ENCODE results near the gene HCRT. TPM values are rescaled to one million over a fixed set of nuclear protein-coding genes. Genes with fewer than 3 reads are reported as not detected.

Gene HCRT
- total RNA-seq, 4 donors from 2014 or later = not detected

DNA sequence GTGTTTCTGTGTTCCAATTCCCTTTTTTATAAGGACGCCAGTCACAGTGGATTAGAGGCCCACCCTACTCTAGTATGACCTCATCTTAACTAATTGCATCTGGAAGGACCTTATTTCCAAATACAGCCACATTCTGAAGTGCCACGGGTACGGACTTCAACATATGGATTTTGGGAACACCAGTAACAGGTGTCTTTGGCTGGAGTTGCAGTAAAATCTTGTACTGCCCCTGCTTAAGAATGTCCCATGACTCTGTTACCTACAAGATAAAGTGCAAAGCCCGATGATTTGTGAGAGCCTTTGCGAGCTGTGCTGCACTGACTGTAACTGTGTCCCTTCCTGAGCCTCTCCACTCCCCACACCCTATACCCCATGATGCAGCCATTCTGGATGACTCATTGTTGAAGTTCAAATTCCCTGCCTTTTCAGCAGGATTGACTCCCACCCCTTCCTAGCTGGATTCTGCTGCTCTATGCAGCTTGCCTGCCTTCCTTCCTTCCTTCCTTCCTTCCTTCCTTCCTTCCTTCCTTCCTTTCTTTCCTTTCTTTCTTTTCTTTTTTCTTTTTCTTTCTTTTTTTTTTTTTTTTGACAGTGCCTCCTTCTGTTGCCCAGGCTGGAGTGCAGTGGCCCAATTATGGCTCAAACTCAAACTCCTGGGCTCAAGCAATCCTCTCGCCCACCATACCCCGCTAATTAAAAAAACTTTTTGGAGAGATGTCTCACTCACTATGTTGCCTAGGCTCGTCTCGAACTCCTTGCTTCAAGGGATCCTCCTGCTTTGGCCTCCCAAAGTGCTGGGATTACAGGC, 2.1 kb downstream of the HCRT start:
- Histone ChIP-seq H3K9me3 (no peaks in the 10 kb centered on the region), H3K4me3 (peak overlapping the region; percentile 25 to 59 (median 41)), H3K36me3 (no peaks in the 10 kb centered on the region), H3K27ac (peak overlapping the region; percentile 81 to 86 (median 84)), H3K4me1 (peaks cover 12 to 36% (median 30%) of the 10 kb centered on the region in 4 donors), H3K27me3 (peaks cover 34% of the 10 kb centered on the region)
- in situ Hi-C loops (cut with MboI; ENCODE audit: low pct_ligation_motif_present in 1 of 4, low pct_unique_long_range_greater_than_20kb in 1 of 4, low sequenced_read_pairs in 3 of 4) = no loop called here
- intact Hi-C loops (cut with DNase I; ENCODE audit: low total_unique reads) = no loop called here
- WGBS, 2 donors (ENCODE audit: low coverage in 1 of 2) = 66 to 68% methylated on average over 2 to 9 of the region's 9 CpGs
- TF ChIP-seq POLR2A (IDR thresholded peaks at IDR 0.05) (no peak), POLR2AphosphoS5 (IDR thresholded peaks at IDR 0.05) (no peak), EP300 (IDR thresholded peaks at IDR 0.05; ENCODE audit: low read depth) (no peak)
- TF ChIP-seq, protein P1, sequence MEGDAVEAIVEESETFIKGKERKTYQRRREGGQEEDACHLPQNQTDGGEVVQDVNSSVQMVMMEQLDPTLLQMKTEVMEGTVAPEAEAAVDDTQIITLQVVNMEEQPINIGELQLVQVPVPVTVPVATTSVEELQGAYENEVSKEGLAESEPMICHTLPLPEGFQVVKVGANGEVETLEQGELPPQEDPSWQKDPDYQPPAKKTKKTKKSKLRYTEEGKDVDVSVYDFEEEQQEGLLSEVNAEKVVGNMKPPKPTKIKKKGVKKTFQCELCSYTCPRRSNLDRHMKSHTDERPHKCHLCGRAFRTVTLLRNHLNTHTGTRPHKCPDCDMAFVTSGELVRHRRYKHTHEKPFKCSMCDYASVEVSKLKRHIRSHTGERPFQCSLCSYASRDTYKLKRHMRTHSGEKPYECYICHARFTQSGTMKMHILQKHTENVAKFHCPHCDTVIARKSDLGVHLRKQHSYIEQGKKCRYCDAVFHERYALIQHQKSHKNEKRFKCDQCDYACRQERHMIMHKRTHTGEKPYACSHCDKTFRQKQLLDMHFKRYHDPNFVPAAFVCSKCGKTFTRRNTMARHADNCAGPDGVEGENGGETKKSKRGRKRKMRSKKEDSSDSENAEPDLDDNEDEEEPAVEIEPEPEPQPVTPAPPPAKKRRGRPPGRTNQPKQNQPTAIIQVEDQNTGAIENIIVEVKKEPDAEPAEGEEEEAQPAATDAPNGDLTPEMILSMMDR (IDR thresholded peaks at IDR 0.05) = no peak
- no peak for DNase-seq

DNA sequence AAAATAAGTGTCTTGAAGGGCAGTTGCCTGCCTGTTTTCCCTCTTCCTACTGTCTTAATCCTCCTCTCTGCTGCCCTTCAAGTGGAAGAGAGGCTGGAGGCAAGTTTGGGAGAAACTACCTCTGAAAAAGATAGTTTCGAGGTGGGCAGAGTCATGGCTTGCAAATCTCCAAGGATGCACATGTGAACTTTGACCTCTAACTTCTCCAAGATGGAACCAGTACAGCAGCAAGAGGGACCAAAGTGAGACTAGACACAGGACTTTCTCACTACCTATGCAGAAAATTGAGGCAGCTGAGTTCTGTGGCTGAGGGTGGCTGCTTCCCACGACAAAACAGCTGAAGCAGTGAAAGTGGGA, 3.4 kb downstream of the HCRT start:
- DNase-seq = no peak
- no peak overlapping the region for H3K4me3 ChIP-seq
- TF ChIP-seq EP300 (IDR thresholded peaks at IDR 0.05; ENCODE audit: low read depth) = no peak
- TF ChIP-seq, protein P1 (IDR thresholded peaks at IDR 0.05) = no peak
- no peaks in the 10 kb centered on the region for H3K9me3 ChIP-seq
- in situ Hi-C loops (cut with MboI; ENCODE audit: low pct_ligation_motif_present in 1 of 4, low pct_unique_long_range_greater_than_20kb in 1 of 4, low sequenced_read_pairs in 3 of 4) (no loop called here), intact Hi-C loops (cut with DNase I; ENCODE audit: low total_unique reads) (no loop called here)
- no peaks in the 10 kb centered on the region for H3K36me3 ChIP-seq
- H3K27ac ChIP-seq = no peak overlapping the region
- 82 to 83% methylated on average over 1 to 2 of the region's 2 CpGs for WGBS, 2 donors (ENCODE audit: low coverage in 1 of 2)
- H3K4me1 ChIP-seq = peaks cover 12 to 36% (median 30%) of the 10 kb centered on the region in 4 donors
- H3K27me3 ChIP-seq = peaks cover 34% of the 10 kb centered on the region

DNA sequence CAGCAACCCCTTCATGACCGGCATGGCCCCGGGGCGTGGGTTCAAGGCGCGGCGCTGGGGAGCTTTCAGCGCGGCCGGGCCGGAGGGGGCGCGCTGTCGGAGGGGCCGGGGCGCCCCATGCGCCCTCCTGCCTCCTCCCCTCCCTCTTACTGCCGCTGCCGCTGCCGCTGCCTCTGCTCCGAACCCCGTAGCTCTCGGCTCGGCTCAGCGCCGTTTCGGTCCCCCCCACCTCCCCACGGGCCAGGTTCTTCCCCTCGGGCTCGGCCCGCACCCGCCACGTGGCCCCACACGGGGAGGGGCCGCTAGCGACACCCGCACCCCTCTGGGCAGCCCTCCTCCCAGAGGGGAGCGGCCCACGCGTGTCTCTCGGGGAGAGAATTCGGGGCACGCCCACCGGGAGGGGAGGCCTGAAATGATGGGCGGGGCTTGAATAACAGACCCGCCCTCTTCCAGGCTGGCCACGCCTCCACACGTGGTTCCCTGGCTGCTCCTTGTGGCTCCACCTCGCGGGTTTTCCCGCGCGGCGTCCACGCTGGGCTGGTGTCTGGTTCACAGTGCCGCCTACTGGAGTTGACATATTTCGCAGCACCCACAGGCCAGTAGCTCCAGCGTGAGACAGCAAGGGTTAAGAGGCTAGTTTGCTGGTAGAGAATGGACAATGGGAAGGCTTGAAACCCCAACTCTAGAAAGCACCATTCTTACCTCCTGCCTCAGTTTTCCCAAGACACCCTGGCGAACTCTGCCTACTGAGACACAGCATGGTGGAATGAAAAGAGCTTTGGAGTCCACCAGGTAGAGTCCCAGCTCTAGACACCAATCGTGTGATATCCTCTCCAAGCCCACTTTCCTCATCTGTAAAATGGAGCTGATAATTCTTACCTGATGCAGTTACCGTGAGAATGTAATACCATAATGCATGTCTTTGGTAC, 4.1 kb downstream of the HCRT start, which contains the start of gene KCNH4:
Gene KCNH4 (minus strand): TSS at position 221 of the 929 bp plus-strand sequence. CDS start 197 bp downstream, at position 24.
- DNase-seq = peak; percentile 79
- intact Hi-C loops (cut with DNase I; ENCODE audit: low total_unique reads) = no loop called here
- Histone ChIP-seq H3K4me1 (peaks cover 12 to 36% (median 30%) of the 10 kb centered on the region in 4 donors), H3K27me3 (peaks cover 34% of the 10 kb centered on the region), H3K36me3 (no peaks in the 10 kb centered on the region), H3K27ac (no peak within 1 kb of the TSS), H3K9me3 (no peaks in the 10 kb centered on the region), H3K4me3 (peak within 1 kb of the TSS in 3 of 4 donors; percentile 9 to 38 (median 29))
- 6 to 83% methylated on average over 1 to 36 of the region's 60 CpGs for WGBS, 2 donors (ENCODE audit: low coverage in 1 of 2)
- in situ Hi-C loops (cut with MboI; ENCODE audit: low pct_ligation_motif_present in 1 of 4, low pct_unique_long_range_greater_than_20kb in 1 of 4, low sequenced_read_pairs in 3 of 4) = no loop called here
- TF ChIP-seq POLR2A (IDR thresholded peaks at IDR 0.05) = no peak
- TF ChIP-seq, protein P1 (IDR thresholded peaks at IDR 0.05) = peak; percentile 17 to 54 (median 37)

DNA sequence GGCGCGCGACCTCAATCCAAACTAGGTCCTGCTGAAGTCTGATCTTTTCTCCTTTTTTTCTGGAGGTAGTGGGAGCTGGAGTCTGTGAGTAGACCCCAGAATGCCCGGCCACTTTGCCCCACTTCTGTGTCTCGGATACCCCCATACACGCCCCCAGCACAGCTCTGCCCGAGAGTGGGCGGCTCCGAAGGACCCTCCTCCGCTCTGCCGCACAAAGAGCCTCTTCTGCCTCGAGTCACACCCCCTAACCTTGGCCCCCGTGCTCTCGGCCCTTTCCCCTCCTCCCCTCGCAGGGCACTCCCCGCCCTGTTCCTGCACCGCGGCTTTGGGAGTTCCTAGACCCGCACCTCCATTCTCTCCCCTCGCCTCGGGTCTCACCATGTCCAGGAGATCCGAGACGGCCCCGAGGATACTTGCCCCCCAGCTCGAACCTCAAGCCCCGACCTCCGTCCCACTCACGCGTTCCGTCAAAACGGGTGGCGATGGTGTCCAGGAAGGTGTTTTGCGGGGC, 4.8 kb downstream of the HCRT start:
- in situ Hi-C loops (cut with MboI; ENCODE audit: low pct_ligation_motif_present in 1 of 4, low pct_unique_long_range_greater_than_20kb in 1 of 4, low sequenced_read_pairs in 3 of 4) (no loop called here), intact Hi-C loops (cut with DNase I; ENCODE audit: low total_unique reads) (no loop called here)
- no peak for DNase-seq
- Histone ChIP-seq H3K27me3 (peaks cover 34% of the 10 kb centered on the region), H3K4me1 (peaks cover 12 to 36% (median 30%) of the 10 kb centered on the region in 4 donors), H3K36me3 (no peaks in the 10 kb centered on the region), H3K27ac (no peak overlapping the region), H3K9me3 (no peaks in the 10 kb centered on the region), H3K4me3 (peak overlapping the region in 3 of 4 donors; percentile 9 to 38 (median 29))
- 9% methylated on average over 32 of the region's 33 CpGs; no CpG with 5 or more reads in 1 of the 2 donors for WGBS, 2 donors (ENCODE audit: low coverage in 1 of 2)
- TF ChIP-seq, protein P1 (IDR thresholded peaks at IDR 0.05) = no peak
- TF ChIP-seq POLR2A (IDR thresholded peaks at IDR 0.05) = no peak
- TF ChIP-seq EP300 (IDR thresholded peaks at IDR 0.05; ENCODE audit: low read depth) = no peak
- TF ChIP-seq POLR2AphosphoS5 (IDR thresholded peaks at IDR 0.05) = no peak

All from transverse colon (tissue), 4 donors.